ENCODE results near the gene LMTK2. TPM values are rescaled to one million over a fixed set of nuclear protein-coding genes. Genes with fewer than 3 reads are reported as not detected.

LMTK2 gene
- total RNA-seq, 2 experiments from 2014 or later = 10.0 to 17.5 TPM

DNA sequence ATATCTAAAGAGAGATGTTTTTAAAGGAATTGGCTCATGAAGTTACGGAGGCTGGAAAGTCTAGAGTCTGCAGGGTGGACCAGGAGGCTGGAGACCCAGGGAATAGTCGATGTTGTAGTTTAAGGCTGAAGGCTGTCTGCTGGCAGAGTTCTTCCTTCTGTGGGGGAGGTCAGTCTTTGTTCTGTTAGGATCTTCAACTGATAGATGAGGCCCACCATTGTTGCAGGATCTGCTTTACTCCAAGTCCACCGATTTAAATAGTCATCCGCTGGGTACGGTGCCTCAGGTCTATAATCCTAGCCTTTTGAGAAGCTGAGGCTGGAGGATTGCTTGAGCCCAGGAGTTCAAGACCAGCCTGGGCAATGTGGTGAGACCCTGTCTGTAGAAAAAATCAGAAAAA, 50.0 kb downstream of the LMTK2 start:
- Histone ChIP-seq H3K9me3 (ENCODE audit: low read length) (no peaks in the 10 kb centered on the region), H3K4me3 (ENCODE audit: low read depth, low read length, poor library complexity, severe bottlenecking) (no peak overlapping the region), H3K4me1 (ENCODE audit: insufficient read depth, low read length, poor library complexity, severe bottlenecking) (no peaks in the 10 kb centered on the region), H2AFZ (ENCODE audit: low read length) (no peak overlapping the region), H3K79me2 (ENCODE audit: insufficient read depth, low read depth, low read length) (no peaks in the 10 kb centered on the region), H3K9me2 (ENCODE audit: insufficient read depth, low read length) (no peaks in the 10 kb centered on the region), H3K27ac (ENCODE audit: low read depth, low read length, poor library complexity, severe bottlenecking) (no peak overlapping the region), H3K36me3 (ENCODE audit: insufficient read depth, low read length) (peaks cover 46% of the 10 kb centered on the region), H4K20me1 (ENCODE audit: insufficient read depth, low read length) (no peaks in the 10 kb centered on the region; the same call in 1 of the 2 replicates), H3K4me2 (ENCODE audit: low read length) (no peak overlapping the region)
- no TSS peak for BruUV-seq (replicated peaks)
- ChIA-PET CTCF (ENCODE audit: unreplicated experiment) (no interaction called here), POLR2A (interaction anchor here (0.7 kb wide), 1 partner anchor 21 kb away, joined by 3 read pairs; no protein-coding TSS in a partner anchor)
- intact Hi-C loops (cut with micrococcal nuclease; ENCODE audit: unreplicated experiment) = no loop called here
- no peak for DNase-seq (ENCODE audit: low spot score)
- TF ChIP-seq, protein P1, sequence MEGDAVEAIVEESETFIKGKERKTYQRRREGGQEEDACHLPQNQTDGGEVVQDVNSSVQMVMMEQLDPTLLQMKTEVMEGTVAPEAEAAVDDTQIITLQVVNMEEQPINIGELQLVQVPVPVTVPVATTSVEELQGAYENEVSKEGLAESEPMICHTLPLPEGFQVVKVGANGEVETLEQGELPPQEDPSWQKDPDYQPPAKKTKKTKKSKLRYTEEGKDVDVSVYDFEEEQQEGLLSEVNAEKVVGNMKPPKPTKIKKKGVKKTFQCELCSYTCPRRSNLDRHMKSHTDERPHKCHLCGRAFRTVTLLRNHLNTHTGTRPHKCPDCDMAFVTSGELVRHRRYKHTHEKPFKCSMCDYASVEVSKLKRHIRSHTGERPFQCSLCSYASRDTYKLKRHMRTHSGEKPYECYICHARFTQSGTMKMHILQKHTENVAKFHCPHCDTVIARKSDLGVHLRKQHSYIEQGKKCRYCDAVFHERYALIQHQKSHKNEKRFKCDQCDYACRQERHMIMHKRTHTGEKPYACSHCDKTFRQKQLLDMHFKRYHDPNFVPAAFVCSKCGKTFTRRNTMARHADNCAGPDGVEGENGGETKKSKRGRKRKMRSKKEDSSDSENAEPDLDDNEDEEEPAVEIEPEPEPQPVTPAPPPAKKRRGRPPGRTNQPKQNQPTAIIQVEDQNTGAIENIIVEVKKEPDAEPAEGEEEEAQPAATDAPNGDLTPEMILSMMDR (conservative IDR thresholded peaks at IDR 0.05; ENCODE audit: low read length) = no peak
- no peak for TF ChIP-seq EZH2phosphoT487 (IDR thresholded peaks at IDR 0.05; ENCODE audit: borderline replicate concordance, low read depth, low read length)

DNA sequence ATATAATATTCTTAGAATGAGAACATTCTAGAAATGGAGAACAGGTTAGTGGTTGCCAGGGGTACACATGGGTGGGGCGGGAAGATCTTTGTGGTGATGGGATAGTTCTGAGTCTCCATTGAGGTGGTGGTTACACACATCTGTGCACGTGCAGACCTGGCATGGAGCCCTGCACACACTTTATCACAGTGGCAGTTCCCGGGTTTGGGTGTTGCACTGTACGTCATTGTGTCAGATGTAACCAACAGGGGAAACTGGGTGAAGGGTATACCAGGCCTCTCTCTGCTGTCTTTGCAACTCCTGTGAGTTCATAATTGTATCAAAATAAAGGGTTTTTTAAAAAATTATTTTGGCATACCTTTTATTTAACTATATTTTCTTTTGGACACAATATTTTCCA, 51.1 kb downstream of the LMTK2 start:
- peaks cover 2% of the 10 kb centered on the region for H3K4me1 ChIP-seq (ENCODE audit: insufficient read depth, low read length, poor library complexity, severe bottlenecking)
- H3K27ac ChIP-seq (ENCODE audit: low read depth, low read length, poor library complexity, severe bottlenecking) = no peak overlapping the region
- H2AFZ ChIP-seq (ENCODE audit: low read length) = no peak overlapping the region
- no peak for TF ChIP-seq EZH2phosphoT487 (IDR thresholded peaks at IDR 0.05; ENCODE audit: borderline replicate concordance, low read depth, low read length)
- TF ChIP-seq, protein P1 (conservative IDR thresholded peaks at IDR 0.05; ENCODE audit: low read length) = no peak
- ChIA-PET POLR2A (no interaction called here), CTCF (ENCODE audit: unreplicated experiment) (no interaction called here)
- DNase-seq (ENCODE audit: low spot score) = no peak
- no peaks in the 10 kb centered on the region for H3K9me3 ChIP-seq (ENCODE audit: low read length)
- intact Hi-C loops (cut with micrococcal nuclease; ENCODE audit: unreplicated experiment) = no loop called here
- no peak overlapping the region for H3K4me2 ChIP-seq (ENCODE audit: low read length)
- no peak overlapping the region for H3K4me3 ChIP-seq (ENCODE audit: low read depth, low read length, poor library complexity, severe bottlenecking)
- H3K36me3 ChIP-seq (ENCODE audit: insufficient read depth, low read length) = peaks cover 41% of the 10 kb centered on the region
- H3K9me2 ChIP-seq (ENCODE audit: insufficient read depth, low read length) = no peaks in the 10 kb centered on the region
- H4K20me1 ChIP-seq (ENCODE audit: insufficient read depth, low read length) = no peaks in the 10 kb centered on the region; the same call in 1 of the 2 replicates
- no peaks in the 10 kb centered on the region for H3K79me2 ChIP-seq (ENCODE audit: insufficient read depth, low read depth, low read length)
- BruUV-seq (replicated peaks) = no TSS peak

DNA sequence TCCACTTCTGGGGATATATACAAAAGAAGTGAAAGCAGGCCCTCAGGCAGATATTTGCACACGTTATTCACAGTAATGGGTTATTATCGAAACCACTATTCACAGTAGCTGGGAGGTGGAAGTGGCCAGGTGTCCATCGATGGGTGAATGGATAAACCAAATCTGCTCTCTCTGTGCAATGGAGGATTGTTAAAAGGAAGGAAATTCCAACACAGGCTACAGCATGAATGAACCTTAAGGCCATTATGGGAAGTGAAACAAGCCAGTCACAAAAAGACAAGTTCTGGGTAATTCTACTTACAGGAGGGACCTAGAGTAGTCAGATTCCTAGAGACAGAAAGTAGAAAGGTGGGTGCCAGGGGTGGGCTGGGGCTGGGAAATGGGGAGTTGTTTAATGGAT, 56.1 kb downstream of the LMTK2 start:
- DNase-seq (ENCODE audit: low spot score) = peak; percentile 14
- intact Hi-C loops (cut with micrococcal nuclease; ENCODE audit: unreplicated experiment) = no loop called here
- ChIA-PET POLR2A (interaction anchor here (0.6 to 1.6 kb wide), 4 partner anchors 17 to 456 kb away, joined by 3 to 4 read pairs (median 4); no protein-coding TSS in a partner anchor), CTCF (ENCODE audit: unreplicated experiment) (no interaction called here)
- H3K4me1 ChIP-seq (ENCODE audit: insufficient read depth, low read length, poor library complexity, severe bottlenecking) = peaks cover 3% of the 10 kb centered on the region
- no peak overlapping the region for H3K4me3 ChIP-seq (ENCODE audit: low read depth, low read length, poor library complexity, severe bottlenecking)
- no peak overlapping the region for H3K4me2 ChIP-seq (ENCODE audit: low read length)
- no peak overlapping the region for H3K27ac ChIP-seq (ENCODE audit: low read depth, low read length, poor library complexity, severe bottlenecking)
- H3K79me2 ChIP-seq (ENCODE audit: insufficient read depth, low read depth, low read length) = no peaks in the 10 kb centered on the region
- H3K9me3 ChIP-seq (ENCODE audit: low read length) = no peaks in the 10 kb centered on the region
- TF ChIP-seq, protein P1 (conservative IDR thresholded peaks at IDR 0.05; ENCODE audit: low read length) = no peak
- TF ChIP-seq EZH2phosphoT487 (IDR thresholded peaks at IDR 0.05; ENCODE audit: borderline replicate concordance, low read depth, low read length) = no peak
- peaks cover 10% of the 10 kb centered on the region; the same call in 1 of the 2 replicates for H3K36me3 ChIP-seq (ENCODE audit: insufficient read depth, low read length)
- BruUV-seq (replicated peaks) = no TSS peak
- no peaks in the 10 kb centered on the region; the same call in 1 of the 2 replicates for H4K20me1 ChIP-seq (ENCODE audit: insufficient read depth, low read length)
- no peak overlapping the region for H2AFZ ChIP-seq (ENCODE audit: low read length)
- H3K9me2 ChIP-seq (ENCODE audit: insufficient read depth, low read length) = no peaks in the 10 kb centered on the region

Data from OCI-LY7 (cell line).